WTC11 (cell line): Measurements from ENCODE around the gene FICD. TPM values are rescaled to one million over a fixed set of nuclear protein-coding genes. Genes with fewer than 3 reads are reported as not detected.

Source experiments
- ATAC-seq: fragments of 200-7000 bp; cut with Tn5 transposase; 2 replicates; pipeline ENCODE4 v1.10.0; 2021; ENCODE audit warnings: mild to moderate bottlenecking, moderate library complexity
- CTCF ChIA-PET: fragments of 300-600 bp; sonication (Branson Sonifier 250); formaldehyde crosslinking; loops from one replicate; lab custom pipeline; 2021; ENCODE audit warnings: antibody characterized with exemption; lab: Charles Lee
- POLR2A ChIA-PET: fragments of 350-600 bp; sonication (Branson Sonifier 250); formaldehyde crosslinking; loops from one replicate; lab custom pipeline; 2021; ENCODE audit warnings: antibody characterized with exemption; lab: Charles Lee
- DNase-seq: peaks from one replicate; pipeline ENCODE4 v3.0.0; 2021; ENCODE audit warnings: low spot score
- H3K27ac Mint-ChIP-seq: 2 replicates; pipeline ENCODE4 v1.8.0; 2021; ENCODE audit warnings: mixed read lengths
- H3K27me3 Mint-ChIP-seq: 2 replicates; pipeline ENCODE4 v1.8.0; 2021; ENCODE audit warnings: low read depth, mild to moderate bottlenecking, moderate library complexity, mixed read lengths
- H3K36me3 Mint-ChIP-seq: 2 replicates; pipeline ENCODE4 v1.8.0; 2021; ENCODE audit warnings: mixed read lengths
- H3K4me1 Mint-ChIP-seq: 2 replicates; pipeline ENCODE4 v1.8.0; 2022; ENCODE audit warnings: mixed read lengths
- H3K4me3 Mint-ChIP-seq: 2 replicates; pipeline ENCODE4 v1.8.0; 2021; ENCODE audit warnings: mild to moderate bottlenecking, moderate library complexity, mixed read lengths
- H3K9me3 Mint-ChIP-seq: 2 replicates; pipeline ENCODE4 v1.8.0; 2021; ENCODE audit warnings: mixed read lengths
- E2F4 ChIP-seq: sonication (generic); formaldehyde crosslinking; IDR thresholded peaks from 2 replicates; pipeline ENCODE4 v1.8.1; 2022; ENCODE audit warnings: low read depth, mild to moderate bottlenecking, moderate library complexity, missing genetic modification reagents, borderline replicate concordance
- ERG ChIP-seq: fragments of 250-450 bp; sonication (Bioruptor Pico); IDR thresholded peaks from 2 replicates; pipeline ENCODE4 v1.8.0; 2021; ENCODE audit warnings: mild to moderate bottlenecking
- ESRRA ChIP-seq: sonication (generic); formaldehyde crosslinking; IDR thresholded peaks from 2 replicates; pipeline ENCODE4 v1.8.1; 2022; ENCODE audit warnings: mild to moderate bottlenecking, missing genetic modification reagents, borderline replicate concordance
- FOXP1 ChIP-seq: sonication (generic); formaldehyde crosslinking; IDR thresholded peaks from 2 replicates; pipeline ENCODE4 v1.8.0; 2022; ENCODE audit warnings: missing genetic modification reagents, mild to moderate bottlenecking, moderate library complexity, borderline replicate concordance
- GRHL2 ChIP-seq: fragments of 250-450 bp; sonication (Bioruptor Pico); IDR thresholded peaks from 2 replicates; pipeline ENCODE4 v1.8.0; 2022; ENCODE audit warnings: mild to moderate bottlenecking, moderate library complexity; ENCODE audit not compliant: insufficient replicate concordance, severe bottlenecking
- HMGXB4 ChIP-seq: sonication (generic); formaldehyde crosslinking; IDR thresholded peaks from 2 replicates; pipeline ENCODE4 v1.8.1; 2023; ENCODE audit warnings: mild to moderate bottlenecking, moderate library complexity, missing genetic modification reagents
- NFE2L1 ChIP-seq: sonication (generic); formaldehyde crosslinking; IDR thresholded peaks from 2 replicates; pipeline ENCODE4 v1.8.1; 2023; ENCODE audit warnings: missing genetic modification reagents
- NFYB ChIP-seq: sonication (generic); formaldehyde crosslinking; conservative IDR thresholded peaks from 2 replicates; pipeline ENCODE4 v1.8.0; 2022; ENCODE audit warnings: low read depth, missing genetic modification reagents
- NR2C2 ChIP-seq: sonication (generic); formaldehyde crosslinking; IDR thresholded peaks from 2 replicates; pipeline ENCODE4 v1.8.0; 2022; ENCODE audit warnings: mild to moderate bottlenecking, missing genetic modification reagents
- RORB ChIP-seq: fragments of 250-450 bp; sonication (Bioruptor Pico); IDR thresholded peaks from 2 replicates; pipeline ENCODE4 v1.9.0; 2021; ENCODE audit warnings: mild to moderate bottlenecking
- TEAD4 ChIP-seq: sonication (generic); formaldehyde crosslinking; IDR thresholded peaks from 2 replicates; pipeline ENCODE4 v1.8.0; 2022; ENCODE audit warnings: mild to moderate bottlenecking, missing genetic modification reagents
- TP53 ChIP-seq: sonication (generic); formaldehyde crosslinking; IDR thresholded peaks from 2 replicates; pipeline ENCODE4 v1.8.1; 2023; ENCODE audit warnings: mild to moderate bottlenecking, missing genetic modification reagents
- USF1 ChIP-seq: sonication (generic); formaldehyde crosslinking; IDR thresholded peaks from 2 replicates; pipeline ENCODE4 v1.8.0; 2022; ENCODE audit warnings: mild to moderate bottlenecking, missing genetic modification reagents
- ZBTB43 ChIP-seq: sonication (generic); formaldehyde crosslinking; IDR thresholded peaks from 2 replicates; pipeline ENCODE4 v1.8.1; 2023; ENCODE audit warnings: mild to moderate bottlenecking, missing genetic modification reagents
- ZNF232 ChIP-seq: sonication (generic); formaldehyde crosslinking; IDR thresholded peaks from 2 replicates; pipeline ENCODE4 v1.8.0; 2022; ENCODE audit warnings: mild to moderate bottlenecking, missing genetic modification reagents
- ZNF423 ChIP-seq: fragments of 250-450 bp; sonication (Bioruptor Pico); IDR thresholded peaks from 2 replicates; pipeline ENCODE4 v2.1.2; 2022; ENCODE audit warnings: mild to moderate bottlenecking, moderate library complexity
- ZNF512 ChIP-seq: sonication (generic); formaldehyde crosslinking; IDR thresholded peaks from 2 replicates; pipeline ENCODE4 v1.8.1; 2022; ENCODE audit warnings: missing genetic modification reagents, borderline replicate concordance
- ZNF671 ChIP-seq: fragments of 250-450 bp; sonication (Bioruptor Pico); IDR thresholded peaks from 2 replicates; pipeline ENCODE4 v1.8.0; 2021; ENCODE audit warnings: mild to moderate bottlenecking
- total RNA-seq: library from RNA; stranded (reverse); gene quantifications from 3 replicates; pipeline ENCODE4 v1.2.3, GENCODE V29; 2021

The FICD gene
- total RNA-seq, 1 experiment from 2014 or later = 6.3 TPM

GRCh38 chr12:108518716-108519496 is 3.8 kb downstream of the FICD start:
- no peak overlapping the region for H3K4me3 Mint-ChIP-seq
- TF ChIP-seq ZNF232 (no peak), ZNF512 (CRISPR knock-in tag) (no peak), E2F4 (CRISPR knock-in tag) (no peak), ZNF671 (CRISPR knock-in tag) (no peak), HMGXB4 (CRISPR knock-in tag) (no peak), FOXP1 (CRISPR knock-in tag) (no peak), USF1 (CRISPR knock-in tag) (no peak), NFYB (no peak), ZNF423 (CRISPR knock-in tag) (no peak), TP53 (CRISPR knock-in tag) (no peak), GRHL2 (no peak), TEAD4 (CRISPR knock-in tag) (no peak), NFE2L1 (CRISPR knock-in tag) (no peak), NR2C2 (CRISPR knock-in tag) (no peak), ESRRA (CRISPR knock-in tag) (no peak), ERG (CRISPR knock-in tag) (no peak), RORB (CRISPR knock-in tag) (no peak), ZBTB43 (CRISPR knock-in tag) (no peak)
- DNase-seq = no peak
- H3K36me3 Mint-ChIP-seq = peaks cover 53% of the 10 kb centered on the region
- H3K27me3 Mint-ChIP-seq = no peaks in the 10 kb centered on the region; the same call in 1 of the 2 replicates
- H3K27ac Mint-ChIP-seq = no peak overlapping the region
- no peak for ATAC-seq
- peaks cover 9% of the 10 kb centered on the region for H3K4me1 Mint-ChIP-seq
- ChIA-PET POLR2A (interaction anchor here (0.7 kb wide), 1 partner anchor 802 kb away, joined by 4 read pairs; no protein-coding TSS in a partner anchor), CTCF (interaction anchor here (1.0 to 1.3 kb wide), 2 partner anchors 456 to 526 kb away, joined by 4 to 5 read pairs; no protein-coding TSS in a partner anchor)
- no peaks in the 10 kb centered on the region for H3K9me3 Mint-ChIP-seq
